HEK293T (cell line): ENCODE measurements around the gene PLEKHH3.

Experiments used
- BHLHE40 ChIP-seq: fragments of 450-650 bp; IDR thresholded peaks from 2 replicates; pipeline ENCODE4 v1.6.1; 2016; ENCODE audit warnings: mild to moderate bottlenecking, moderate library complexity, borderline replicate concordance
- CTBP1 ChIP-seq: fragments of 450-650 bp; IDR thresholded peaks from 2 replicates; pipeline ENCODE4 v1.6.1; 2016; ENCODE audit warnings: borderline replicate concordance
- ELF4 ChIP-seq: fragments of 450-650 bp; IDR thresholded peaks from 2 replicates; pipeline ENCODE4 v1.6.1; 2017; ENCODE audit warnings: antibody characterized with exemption
- FOXA1 ChIP-seq: fragments of 450-650 bp; IDR thresholded peaks from 2 replicates; pipeline ENCODE4 v1.6.1; 2016; ENCODE audit warnings: mild to moderate bottlenecking
- FOXK2 ChIP-seq: fragments of 450-650 bp; IDR thresholded peaks from 2 replicates; pipeline ENCODE4 v1.6.1; 2016; ENCODE audit warnings: mild to moderate bottlenecking
- FOXM1 ChIP-seq: fragments of 450-650 bp; IDR thresholded peaks from 2 replicates; pipeline ENCODE4 v1.6.1; 2017; ENCODE audit warnings: mild to moderate bottlenecking, borderline replicate concordance
- HDGF ChIP-seq: fragments of 450-650 bp; IDR thresholded peaks from 2 replicates; pipeline ENCODE4 v1.6.1; 2017; ENCODE audit warnings: antibody characterized with exemption, borderline replicate concordance
- L3MBTL2 ChIP-seq: fragments of 450-650 bp; conservative IDR thresholded peaks from 2 replicates; pipeline ENCODE4 v1.6.1; 2016; ENCODE audit warnings: mild to moderate bottlenecking
- NFRKB ChIP-seq: fragments of 450-650 bp; IDR thresholded peaks from 2 replicates; pipeline ENCODE4 v1.6.1; 2016; ENCODE audit warnings: mild to moderate bottlenecking, moderate library complexity
- PKNOX1 ChIP-seq: fragments of 450-650 bp; IDR thresholded peaks from 2 replicates; pipeline ENCODE4 v1.6.1; 2016
- SP1 ChIP-seq: fragments of 450-650 bp; IDR thresholded peaks from 2 replicates; pipeline ENCODE4 v1.6.1; 2017
- SUZ12 ChIP-seq: fragments of 450-650 bp; IDR thresholded peaks from 2 replicates; pipeline ENCODE4 v1.6.1; 2016; ENCODE audit warnings: mild to moderate bottlenecking
- TARDBP ChIP-seq: fragments of 450-650 bp; IDR thresholded peaks from 2 replicates; pipeline ENCODE4 v1.6.1; 2016
- ZNF384 ChIP-seq: fragments of 450-650 bp; IDR thresholded peaks from 2 replicates; pipeline ENCODE4 v1.6.1; 2016

GRCh38 chr17:42709561-42709960 is 32.8 kb upstream of the PLEKHH3 start:
- TF ChIP-seq FOXM1 (no peak), ELF4 (no peak), L3MBTL2 (no peak), SUZ12 (no peak), HDGF (no peak), FOXA1 (no peak), FOXK2 (no peak), BHLHE40 (no peak), SP1 (no peak), NFRKB (no peak), ZNF384 (no peak), TARDBP (no peak), CTBP1 (no peak), PKNOX1 (no peak)
